GM21786 (cell line): Measurements from ENCODE around the gene CRNN.

Experiments used
- ATAC-seq: cut with Tn5 transposase; IDR thresholded peaks from one replicate; pipeline ENCODE4 v1.9.1; 2021; ENCODE audit not compliant: unreplicated experiment

The CRNN gene

DNA sequence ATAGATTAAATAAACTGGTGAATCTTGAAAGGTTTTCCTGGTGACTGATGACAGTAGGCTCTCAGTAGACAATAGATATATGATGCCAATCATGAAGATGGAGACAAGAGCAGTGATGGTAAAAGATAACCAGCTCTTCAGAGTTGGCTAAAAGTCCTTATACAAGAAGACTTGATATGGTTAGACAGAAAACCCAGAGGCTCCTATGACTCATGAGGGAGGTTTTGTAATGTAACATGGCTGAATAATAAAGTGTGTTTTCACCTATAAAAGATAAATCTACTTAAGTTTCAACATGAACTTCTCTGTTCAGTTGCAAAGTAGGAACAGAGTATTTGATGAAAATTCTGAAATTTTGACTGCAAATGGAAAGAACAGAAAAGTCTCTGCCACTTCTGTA, 12.7 kb upstream of the CRNN start:
- ATAC-seq: no peak

DNA sequence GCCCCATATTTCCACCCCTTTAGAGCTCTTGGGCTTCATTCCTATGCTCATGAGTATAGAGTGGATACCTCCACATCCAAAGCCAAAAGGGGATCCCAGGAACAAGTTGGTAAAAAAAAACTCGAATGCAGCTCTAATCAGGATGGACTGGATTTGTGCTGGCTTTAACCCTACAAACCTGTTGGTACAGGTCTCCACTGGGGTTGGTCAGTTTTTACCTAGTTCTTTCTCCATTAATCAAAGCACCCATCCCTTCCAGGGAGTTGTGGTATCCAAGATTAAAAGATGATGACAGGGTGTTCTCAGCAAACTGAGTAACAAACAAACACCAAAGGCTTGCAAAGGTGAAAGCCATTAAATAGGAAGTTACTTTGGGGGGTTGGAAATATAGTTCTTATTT, 5.9 kb upstream of the CRNN start:
- ATAC-seq: no peak

GRCh38 chr1:152415454-152416227, 1.6 kb upstream of the CRNN start:
- ATAC-seq: no peak

DNA sequence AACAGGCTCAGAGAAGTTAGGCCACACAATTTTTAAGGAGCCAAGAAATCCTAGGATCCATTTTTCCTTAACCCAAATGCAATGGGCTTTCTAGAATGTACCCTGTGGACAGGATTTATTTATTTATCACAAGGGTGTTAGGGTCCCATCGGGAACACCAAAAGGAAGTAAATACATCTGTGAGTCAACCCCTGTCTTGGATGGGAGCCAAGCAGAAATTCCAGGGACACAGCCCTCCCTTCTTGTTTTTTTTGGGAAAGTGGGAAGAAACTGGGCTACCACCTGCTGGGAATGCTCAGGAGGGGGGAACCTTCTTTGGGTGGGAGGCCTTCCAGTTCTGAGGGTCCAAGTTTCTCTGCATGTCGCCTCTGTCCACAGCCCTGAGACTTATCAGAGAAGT, 1.3 kb downstream of the CRNN start:
- ATAC-seq: no peak

DNA sequence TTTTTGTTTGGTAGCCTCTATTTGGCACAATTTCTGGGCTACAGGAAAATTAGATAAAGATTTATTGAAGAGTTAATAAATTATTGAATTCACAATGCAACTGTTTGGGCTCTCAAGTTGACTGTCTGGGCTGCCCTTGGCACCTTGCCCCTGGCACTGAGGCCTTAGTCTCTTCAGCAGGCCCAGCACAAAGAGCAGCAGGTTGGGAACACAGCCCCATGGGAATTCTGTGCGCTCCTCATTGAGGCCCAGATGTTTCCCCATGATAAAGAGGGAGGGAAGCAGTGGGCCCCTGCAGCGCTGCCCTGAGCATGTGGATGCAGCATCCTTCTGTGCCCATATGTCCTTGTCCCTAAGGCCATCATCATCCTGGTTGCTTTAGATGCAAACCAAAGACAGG, 2.9 kb downstream of the CRNN start:
- ATAC-seq: no peak

- ATAC-seq: no peak
Measured at GRCh38 chr1:152410599-152410998, 3.5 kb downstream of the CRNN start.

DNA sequence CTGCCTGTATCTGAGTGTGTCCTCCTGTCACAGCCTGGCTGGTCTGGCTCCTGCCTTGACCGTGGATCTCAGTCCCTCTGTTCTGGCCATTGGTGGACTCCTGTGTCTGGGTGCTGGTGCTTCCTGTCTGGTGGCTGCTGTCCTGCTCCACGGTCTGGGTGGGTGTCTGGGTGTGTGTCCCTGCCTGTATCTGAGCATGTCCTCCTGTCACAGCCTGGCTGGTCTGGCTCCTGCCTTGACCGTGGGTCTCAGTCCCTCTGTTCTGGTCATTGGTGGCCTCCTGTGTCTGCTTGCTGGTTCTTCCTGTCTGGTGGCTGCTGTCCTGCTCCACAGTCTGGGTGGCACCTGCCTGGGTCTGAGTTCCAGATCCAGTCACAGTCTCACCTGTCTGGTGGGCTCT, 4.0 kb downstream of the CRNN start:
- no peak for ATAC-seq

DNA sequence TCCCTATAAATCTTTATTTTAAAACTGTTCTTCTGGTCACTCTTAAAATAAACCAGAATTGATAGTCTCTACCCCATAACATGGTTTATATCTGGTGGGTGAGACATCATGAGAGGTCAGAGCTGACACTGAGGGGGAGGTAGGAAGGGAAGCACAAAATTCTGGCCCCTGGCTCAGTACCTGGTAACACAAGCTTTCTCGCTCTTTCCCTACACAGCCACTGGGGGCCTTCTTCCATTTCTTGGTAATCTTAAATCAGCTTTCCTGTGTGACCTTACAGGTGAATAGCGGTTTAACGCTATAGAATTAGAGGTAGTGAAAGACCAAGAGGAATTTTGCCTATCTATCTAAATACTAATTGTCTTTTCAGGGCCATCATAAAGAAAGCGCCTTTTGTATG, 5.4 kb downstream of the CRNN start:
- no peak for ATAC-seq

DNA sequence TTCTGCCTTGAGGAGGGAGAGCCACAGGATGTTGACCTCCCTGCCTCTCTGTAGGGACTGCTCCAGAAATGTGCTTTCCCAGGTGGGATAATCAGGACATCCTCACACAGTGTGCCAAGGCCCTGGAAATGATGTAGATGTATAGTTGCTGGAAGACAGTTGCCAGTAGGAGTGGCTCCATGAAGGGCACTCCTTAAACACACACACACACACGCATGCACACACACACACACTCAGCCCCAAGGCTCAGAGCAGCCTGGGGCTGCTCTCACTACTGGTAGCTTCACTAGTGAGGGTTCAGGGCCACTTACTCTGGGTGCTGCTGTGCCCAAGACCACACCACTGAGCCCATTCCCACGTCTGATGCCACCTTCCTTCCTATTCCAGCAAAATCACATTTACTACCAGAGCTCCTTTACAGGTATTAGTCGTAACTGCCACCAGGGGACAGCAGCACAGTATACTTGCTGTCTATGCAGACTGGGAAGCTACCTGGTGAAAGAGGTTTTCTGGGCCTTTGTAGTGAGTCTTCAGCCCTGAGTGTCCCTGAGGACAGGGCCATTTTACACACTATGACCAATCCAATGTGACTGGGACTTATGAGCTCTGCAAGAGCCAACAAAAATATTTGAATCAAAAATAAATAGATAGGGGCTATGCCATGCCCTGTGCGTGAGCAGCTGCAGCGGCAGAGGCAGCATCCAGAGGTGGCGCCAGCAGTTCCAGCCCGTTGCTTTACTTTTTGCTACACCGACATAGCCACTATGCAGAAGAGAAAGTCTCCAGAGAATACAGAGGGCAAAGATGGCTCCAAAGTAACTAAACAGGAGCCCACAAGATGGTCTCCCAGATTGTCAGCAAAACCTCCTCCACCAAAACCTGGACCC, 15.0 kb downstream of the CRNN start:
- no peak for ATAC-seq

DNA sequence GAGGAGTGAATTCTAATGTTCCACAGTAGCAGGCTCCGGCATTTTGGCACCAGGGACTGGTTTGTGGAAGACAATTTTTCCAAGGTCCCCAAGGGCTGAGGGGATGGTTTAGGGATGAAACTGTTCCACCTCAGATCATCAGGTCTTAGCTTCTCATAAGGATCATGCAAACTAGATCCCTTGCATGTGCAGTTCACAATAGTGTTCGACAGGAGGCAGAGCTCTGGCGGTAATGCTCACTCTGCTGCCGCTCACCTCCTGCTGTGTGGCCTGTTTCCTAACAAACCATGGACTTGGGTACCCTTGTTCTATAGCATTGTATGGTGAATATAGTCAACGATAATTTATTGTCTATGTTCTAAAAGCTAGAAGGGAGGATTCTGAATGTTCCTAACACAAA, 16.6 kb downstream of the CRNN start:
- ATAC-seq: no peak

GRCh38 chr1:152394151-152394550, 19.9 kb downstream of the CRNN start:
- ATAC-seq: no peak

- no peak for ATAC-seq
Measured at GRCh38 chr1:152392909-152393308, 21.2 kb downstream of the CRNN start.

- ATAC-seq: no peak
Measured at GRCh38 chr1:152388889-152389288, 25.2 kb downstream of the CRNN start.

- no peak for ATAC-seq
Measured at GRCh38 chr1:152386940-152387339, 27.1 kb downstream of the CRNN start.

DNA sequence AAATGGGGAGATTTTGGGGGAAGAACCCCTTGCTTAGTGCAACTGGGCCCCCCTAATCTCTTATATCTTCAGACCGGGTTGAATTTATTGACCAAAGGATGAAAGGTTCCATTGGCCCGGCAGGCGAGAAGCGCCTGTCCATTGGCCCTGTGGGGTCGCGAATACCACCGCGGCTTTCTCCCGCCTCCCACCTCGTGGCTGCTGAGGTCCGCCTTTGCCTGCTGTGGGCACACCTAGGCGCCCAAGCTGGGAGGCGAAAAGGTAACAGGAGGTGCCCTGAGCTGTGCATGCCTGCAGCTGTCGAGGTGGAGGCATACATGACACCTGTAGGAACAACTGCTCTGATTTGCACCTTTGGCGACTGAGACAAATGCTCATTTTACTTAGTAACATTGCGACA, 33.1 kb downstream of the CRNN start:
- ATAC-seq: no peak

DNA sequence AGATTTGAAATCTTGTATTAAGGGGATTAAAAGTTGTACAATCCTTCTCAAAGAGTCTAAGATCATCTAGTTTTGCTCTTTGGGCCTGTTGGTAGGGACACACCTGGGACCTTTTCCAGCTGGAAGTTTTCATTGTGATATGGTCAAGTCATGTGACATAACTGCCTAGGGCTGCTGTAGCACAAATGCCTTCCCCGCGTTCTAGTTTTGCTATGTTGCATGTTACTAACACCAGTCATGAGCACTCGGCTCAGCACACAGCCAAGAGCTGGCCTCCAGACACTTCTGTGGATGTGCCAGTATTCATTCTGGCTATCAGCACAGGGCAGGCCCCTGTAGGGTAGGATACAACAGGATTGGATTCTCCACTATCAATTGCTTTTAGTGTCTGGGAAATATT, 39.6 kb downstream of the CRNN start:
- no peak for ATAC-seq

- ATAC-seq: no peak
Measured at GRCh38 chr1:152372672-152373071, 41.4 kb downstream of the CRNN start.

DNA sequence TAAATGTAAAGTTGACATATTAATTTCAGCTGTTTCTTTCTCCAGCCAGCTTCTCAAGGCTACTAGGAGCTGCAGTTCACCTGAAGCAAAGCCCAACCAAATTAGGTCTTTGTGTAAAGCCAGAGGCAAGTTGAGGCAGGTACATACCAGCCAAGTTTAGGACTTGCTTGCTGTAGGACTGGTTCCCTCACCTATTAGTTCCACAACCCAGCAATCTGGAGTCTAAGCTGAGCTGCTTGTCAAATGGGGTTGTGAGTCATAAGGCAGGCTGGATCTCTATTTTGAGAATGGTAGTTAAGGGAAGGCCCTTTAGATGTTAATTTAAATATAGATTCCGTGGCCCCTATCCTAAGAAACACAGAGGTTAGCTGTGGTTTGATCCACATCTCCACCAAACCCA, 46.6 kb downstream of the CRNN start:
- ATAC-seq: no peak

GRCh38 chr1:152359906-152360305, 54.2 kb downstream of the CRNN start, which contains the start of gene FLG2:
FLG2 (minus strand) TSS chr1:152360006; CDS start chr1:152358884, 1,122 bp downstream.
- no peak for ATAC-seq
